Endometrium (tissue), 2 donors: ENCODE results near the gene MEF2C.

Source experiments
- FAIRE-seq: peaks from 2 replicates; lab custom pipeline; 2012; peaks lifted over from hg19 to GRCh38; lab: Jason Lieb, UNC
- donor health status: control.
- donor health status: control.

Gene MEF2C

GRCh38 chr5:88708682-88709398, 174.1 kb downstream of the MEF2C start:
- FAIRE-seq = no peak

GRCh38 chr5:88708021-88708420, 175.0 kb downstream of the MEF2C start:
- no peak for FAIRE-seq

DNA sequence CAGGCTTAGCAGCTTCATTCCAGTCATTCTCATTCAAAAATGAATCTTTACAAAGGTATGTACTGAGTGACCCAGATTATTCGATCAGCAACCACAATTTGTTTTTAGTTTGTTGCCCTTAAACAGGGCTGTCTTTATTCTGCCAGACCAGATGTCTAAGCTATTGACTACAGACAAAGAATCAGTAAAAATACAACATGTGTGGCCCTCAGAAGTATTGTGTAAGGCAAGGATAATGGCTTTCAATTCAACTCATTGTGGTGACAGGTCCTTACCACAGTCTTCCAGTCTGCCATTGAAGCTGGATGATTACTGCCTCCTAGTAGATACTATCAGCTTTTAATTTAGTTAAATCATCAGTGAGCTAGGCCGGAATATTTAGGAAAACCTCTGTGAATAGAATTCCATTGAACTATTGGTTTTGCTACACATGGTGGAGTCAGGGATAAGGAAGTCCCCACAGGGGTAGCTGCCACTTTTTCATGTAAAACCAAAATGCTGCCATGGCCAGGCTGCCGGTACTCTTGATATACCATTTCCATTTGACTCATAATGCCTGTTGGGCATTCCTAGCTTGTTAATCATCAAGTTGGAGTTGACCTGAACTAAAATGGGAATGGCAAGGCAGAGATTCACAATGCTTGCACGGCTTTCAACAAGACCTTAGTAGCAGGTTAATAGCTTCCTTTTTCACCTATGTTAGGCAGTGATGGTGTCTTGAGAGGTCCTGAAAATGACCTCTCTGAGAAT, 175.6 kb downstream of the MEF2C start:
- FAIRE-seq = no peak

- no peak for FAIRE-seq
Measured at GRCh38 chr5:88702332-88702731, 180.7 kb downstream of the MEF2C start.

- FAIRE-seq = no peak
Measured at GRCh38 chr5:88700121-88700520, 182.9 kb downstream of the MEF2C start.

- no peak for FAIRE-seq
Measured at GRCh38 chr5:88698290-88698689, 184.7 kb downstream of the MEF2C start.

DNA sequence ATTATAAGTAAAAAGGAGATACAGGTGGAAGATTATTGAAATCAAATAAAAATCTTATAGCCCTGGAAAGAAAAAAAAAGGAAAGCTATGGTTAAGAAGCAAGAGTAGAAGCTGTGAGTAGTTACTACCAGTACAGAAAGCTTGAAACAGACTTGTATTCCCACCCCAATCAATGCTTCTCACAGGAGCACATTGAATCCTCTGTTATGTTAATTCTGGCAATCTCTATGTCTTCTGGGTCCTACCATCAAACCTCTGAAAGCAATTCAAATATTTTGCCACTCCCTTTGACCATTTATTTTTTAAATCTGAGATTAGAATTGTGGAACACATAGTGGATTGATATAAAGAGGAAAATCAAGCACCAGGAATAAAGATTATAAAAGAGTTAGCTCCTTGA, 186.5 kb downstream of the MEF2C start:
- FAIRE-seq = no peak

GRCh38 chr5:88695931-88696330, 187.1 kb downstream of the MEF2C start:
- FAIRE-seq = no peak

DNA sequence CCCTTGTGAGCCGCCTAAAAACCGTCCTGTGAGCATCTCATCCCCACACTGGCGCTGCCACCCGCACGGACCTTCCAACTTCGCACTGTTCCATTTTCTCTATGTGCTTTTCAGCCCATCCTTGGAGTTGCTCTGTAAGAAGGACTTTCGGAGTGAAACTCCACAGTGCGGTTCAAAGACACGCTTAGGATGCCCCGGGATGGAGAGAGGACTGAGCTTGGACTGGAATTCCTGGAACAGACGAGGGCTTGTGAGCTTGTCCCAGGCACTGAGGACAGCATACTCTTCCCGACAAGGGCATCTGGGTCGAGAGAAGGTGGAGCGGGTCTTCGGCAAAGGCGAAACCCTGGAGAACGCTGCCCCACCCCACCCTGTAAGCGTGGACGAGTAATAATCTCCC, 187.8 kb downstream of the MEF2C start:
- FAIRE-seq = no peak

- no peak for FAIRE-seq
Measured at GRCh38 chr5:88694023-88694679, 188.8 kb downstream of the MEF2C start.

DNA sequence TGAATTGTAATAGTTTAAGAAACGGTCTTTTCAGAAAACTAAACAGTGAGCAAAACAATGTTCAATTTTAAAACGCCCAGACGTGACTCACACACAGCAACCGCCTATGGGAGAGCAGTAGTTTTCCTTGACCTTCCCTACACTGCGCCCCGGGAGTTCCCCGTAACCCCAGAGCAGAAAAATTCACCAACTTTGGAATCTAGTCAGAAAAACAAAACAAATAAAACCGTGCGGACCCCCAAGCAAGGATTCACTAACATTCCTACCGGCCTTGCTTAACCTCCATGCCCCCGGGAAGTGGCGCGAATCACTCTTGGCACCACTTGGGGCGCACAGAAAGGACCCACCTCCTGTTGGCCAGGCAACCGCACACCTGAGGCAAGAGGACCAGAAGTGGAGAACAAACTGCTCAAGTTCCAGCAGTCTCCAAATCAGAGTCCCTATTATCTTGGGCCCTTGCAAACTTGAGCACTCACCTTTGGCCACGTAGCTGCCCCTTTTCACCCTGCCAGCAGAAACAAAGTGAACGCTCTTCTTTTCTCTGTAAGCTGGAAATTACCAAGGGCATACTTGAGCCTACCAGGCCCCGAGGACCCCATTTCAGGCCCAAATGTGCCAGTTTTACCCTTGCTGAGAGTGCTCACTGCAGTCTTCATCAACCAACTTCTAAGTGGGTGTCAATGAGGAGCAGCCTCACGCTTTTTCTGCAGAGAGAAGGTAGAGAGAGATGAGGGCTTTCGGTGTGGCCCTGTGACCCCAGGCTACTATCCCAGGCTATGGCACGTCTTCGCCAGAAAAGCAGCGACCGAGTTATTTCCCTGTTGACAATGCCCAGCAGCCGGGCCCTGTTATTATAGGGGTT, 189.7 kb downstream of the MEF2C start:
- FAIRE-seq = no peak

GRCh38 chr5:88691945-88692868, 190.8 kb downstream of the MEF2C start:
- no peak for FAIRE-seq

DNA sequence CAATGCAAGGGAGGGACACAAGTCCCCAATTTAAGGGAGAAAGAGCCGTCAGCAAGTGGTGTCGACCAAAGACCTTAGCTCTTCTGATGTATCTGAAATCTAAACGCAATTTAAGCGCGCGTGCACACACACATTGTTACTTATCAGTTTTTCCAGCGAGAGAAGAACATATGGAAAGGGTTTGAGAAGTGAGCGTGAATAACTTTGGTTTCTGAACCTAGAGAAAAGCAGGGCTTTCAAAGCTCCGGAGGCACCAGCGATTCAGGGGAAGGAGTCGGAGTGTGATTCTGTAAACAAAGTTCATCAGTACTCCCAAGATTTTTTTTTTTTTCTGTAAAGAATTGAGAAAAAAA, 191.8 kb downstream of the MEF2C start:
- FAIRE-seq = no peak

GRCh38 chr5:88690409-88691229, 192.4 kb downstream of the MEF2C start:
- no peak for FAIRE-seq

DNA sequence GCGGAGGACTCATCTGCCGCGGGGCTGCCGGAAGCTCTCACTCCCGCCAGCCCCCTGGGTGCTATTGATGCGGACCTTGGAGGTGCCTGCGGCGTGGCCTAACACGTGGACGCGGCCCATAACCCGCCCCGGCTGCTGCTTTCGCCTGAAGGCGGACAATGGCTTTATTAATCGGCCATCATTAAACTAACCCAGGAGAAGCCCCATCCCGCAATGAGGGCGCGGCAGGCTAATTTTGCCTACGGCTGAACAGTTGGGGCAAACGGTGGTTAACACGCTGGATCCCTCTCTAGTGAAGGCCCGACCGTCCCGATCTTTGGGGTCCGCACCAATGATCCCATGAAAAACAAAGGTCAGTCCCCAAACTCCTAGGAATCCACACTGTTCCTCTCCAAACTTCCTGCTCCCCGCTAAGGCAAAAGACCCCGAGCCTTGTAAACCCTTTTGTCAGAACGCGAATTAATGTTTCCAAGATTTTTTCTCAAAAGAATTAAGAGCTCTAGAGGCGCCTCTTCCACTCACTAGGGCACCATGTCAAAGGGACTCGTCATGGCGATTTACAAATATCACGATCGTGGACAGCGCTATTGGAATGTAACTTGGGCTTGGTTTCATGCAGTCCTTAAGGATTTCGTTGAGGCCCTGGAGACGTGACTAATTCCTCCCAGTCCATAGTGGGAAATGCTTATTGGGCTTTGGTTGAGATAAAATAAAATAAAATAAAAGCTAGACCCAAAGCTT, 193.1 kb downstream of the MEF2C start:
- FAIRE-seq = no peak

DNA sequence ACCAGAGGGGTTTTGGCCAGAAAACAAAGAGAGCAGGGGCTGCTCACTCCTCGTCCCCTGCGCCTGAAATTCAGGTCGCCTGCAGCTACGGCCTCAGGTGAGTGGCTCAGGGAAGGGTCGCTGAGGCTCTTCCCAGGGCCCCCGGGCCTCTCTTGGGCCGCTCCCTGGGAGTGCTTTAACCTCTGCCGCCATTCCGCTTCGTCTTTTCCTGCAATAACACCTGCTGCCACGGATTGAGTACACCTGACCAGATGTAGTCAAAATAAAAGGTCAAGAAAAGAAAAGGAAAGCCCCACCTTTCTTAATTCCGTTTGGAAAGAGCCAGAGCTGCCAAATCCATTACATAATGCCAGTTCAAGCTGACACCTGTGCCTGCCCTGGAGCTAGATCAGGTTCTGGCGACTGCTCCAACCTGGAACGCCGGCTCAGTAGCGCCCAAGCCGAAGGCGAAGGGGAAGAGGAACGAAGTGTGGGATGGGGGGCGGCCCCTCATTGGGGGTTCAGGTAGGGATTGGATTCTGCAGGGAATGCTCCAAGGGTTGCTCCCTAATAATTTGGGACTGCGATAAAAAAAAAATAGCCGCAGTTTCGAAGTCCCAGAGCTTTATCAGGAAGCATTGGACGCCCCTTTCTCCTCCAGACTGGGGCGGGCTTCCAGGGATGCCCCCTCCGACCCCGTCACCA, 193.9 kb downstream of the MEF2C start:
- no peak for FAIRE-seq

GRCh38 chr5:88688156-88688983, 194.6 kb downstream of the MEF2C start:
- no peak for FAIRE-seq

GRCh38 chr5:88687373-88687911, 195.5 kb downstream of the MEF2C start:
- FAIRE-seq = no peak
